GM18861 (cell line): ENCODE data around the gene USP15.

Source experiments
- ATAC-seq: cut with Tn5 transposase; IDR thresholded peaks from one replicate; pipeline ENCODE4 v1.9.1; 2021; ENCODE audit not compliant: unreplicated experiment

Gene USP15

GRCh38 chr12:62279961-62280360 lies 19.8 kb downstream of the USP15 start:
- no peak for ATAC-seq

- ATAC-seq = no peak
Measured at GRCh38 chr12:62282057-62282774, 22.0 kb downstream of the USP15 start.

GRCh38 chr12:62284749-62285148 lies 24.5 kb downstream of the USP15 start:
- no peak for ATAC-seq

GRCh38 chr12:62285284-62285683 lies 25.1 kb downstream of the USP15 start:
- ATAC-seq = no peak

- no peak for ATAC-seq
Measured at GRCh38 chr12:62288328-62288727, 28.1 kb downstream of the USP15 start.

GRCh38 chr12:62290846-62291245 lies 30.6 kb downstream of the USP15 start:
- ATAC-seq = no peak

GRCh38 chr12:62291864-62292760 lies 31.9 kb downstream of the USP15 start:
- ATAC-seq = no peak

GRCh38 chr12:62292761-62293344 lies 32.6 kb downstream of the USP15 start:
- no peak for ATAC-seq

- ATAC-seq = no peak
Measured at GRCh38 chr12:62294378-62294777, 34.2 kb downstream of the USP15 start.

- no peak for ATAC-seq
Measured at GRCh38 chr12:62296001-62296400, 35.8 kb downstream of the USP15 start.

- ATAC-seq = no peak
Measured at GRCh38 chr12:62297321-62297720, 37.1 kb downstream of the USP15 start.

GRCh38 chr12:62299617-62300016 lies 39.4 kb downstream of the USP15 start:
- ATAC-seq = no peak

GRCh38 chr12:62301080-62301798 lies 41.0 kb downstream of the USP15 start:
- no peak for ATAC-seq

GRCh38 chr12:62301799-62302133 lies 41.6 kb downstream of the USP15 start:
- no peak for ATAC-seq

- ATAC-seq = no peak
Measured at GRCh38 chr12:62304560-62304959, 44.4 kb downstream of the USP15 start.

- no peak for ATAC-seq
Measured at GRCh38 chr12:62305778-62306177, 45.6 kb downstream of the USP15 start.

GRCh38 chr12:62306569-62307530 lies 46.6 kb downstream of the USP15 start:
- ATAC-seq = no peak

- no peak for ATAC-seq
Measured at GRCh38 chr12:62308201-62308600, 48.0 kb downstream of the USP15 start.

- no peak for ATAC-seq
Measured at GRCh38 chr12:62313727-62314380, 53.6 kb downstream of the USP15 start.

- no peak for ATAC-seq
Measured at GRCh38 chr12:62317017-62317416, 56.8 kb downstream of the USP15 start.
